ENCODE measurements around the gene SLC30A3. TPM values are rescaled to one million over a fixed set of nuclear protein-coding genes. Genes with fewer than 3 reads are reported as not detected.

Gene SLC30A3
- polyA plus RNA-seq, 12 donors, result 0.18 to 2.2 (median 0.81) TPM; not detected in 2

DNA sequence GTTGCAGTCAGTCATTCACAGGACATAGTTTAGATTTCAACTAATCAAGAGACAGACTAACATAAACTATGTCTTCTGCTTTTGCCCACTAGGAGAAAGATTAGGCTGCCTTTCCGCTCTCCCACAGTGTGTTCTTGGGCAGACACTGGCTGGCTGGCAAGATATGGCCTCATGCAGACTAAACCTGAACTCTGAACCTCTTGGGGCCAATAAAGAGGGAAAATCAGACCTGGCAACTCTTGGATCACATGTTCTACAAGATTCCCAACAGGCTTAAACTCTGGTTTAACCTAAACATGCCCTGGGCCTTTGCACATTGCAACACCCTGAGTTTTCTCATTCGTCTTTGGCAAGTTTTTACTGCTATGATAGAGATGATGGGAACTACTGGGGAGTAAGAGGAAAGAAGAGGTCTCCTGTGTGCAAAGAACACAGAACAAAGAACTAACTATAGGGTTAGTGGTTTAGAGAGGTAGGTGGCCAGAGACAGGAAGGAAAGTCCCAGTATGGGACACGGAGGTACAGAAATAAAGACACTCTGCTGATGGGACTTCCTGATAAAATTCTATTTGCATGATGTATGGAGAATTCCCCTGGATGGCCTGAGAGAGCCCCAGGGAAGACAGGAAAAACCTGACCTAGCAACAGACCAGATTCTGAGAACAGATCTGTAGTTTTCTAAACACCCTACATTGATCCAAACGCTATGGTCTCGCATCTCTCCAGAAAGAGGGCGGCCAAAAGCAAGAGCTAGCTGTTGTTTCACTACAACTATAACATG lies 53.0 kb downstream of the SLC30A3 start:
- DNase-seq, result no peak

GRCh38 chr2:27208486-27209050 lies 54.3 kb downstream of the SLC30A3 start:
- no peak for DNase-seq

DNA sequence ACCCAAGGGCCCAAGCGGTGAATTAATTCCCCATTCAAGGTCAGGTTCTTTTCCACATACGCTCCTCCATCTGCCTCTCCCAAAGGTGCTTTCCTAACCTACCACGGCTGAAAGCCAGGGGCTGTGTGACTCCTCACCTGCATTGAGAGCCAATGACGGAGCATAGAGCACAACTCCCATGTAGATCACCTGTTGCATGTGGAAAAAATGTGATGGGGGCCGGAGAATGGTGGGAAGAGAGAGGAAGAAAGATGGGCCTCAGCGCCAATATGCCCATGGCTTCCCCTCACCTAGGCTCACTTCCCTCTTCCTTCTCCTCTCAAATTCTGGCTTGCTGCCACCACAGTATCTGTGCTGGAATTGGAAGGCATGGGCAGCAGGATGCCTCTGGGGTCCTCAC lies 56.5 kb downstream of the SLC30A3 start:
- DNase-seq, result no peak

- DNase-seq, result no peak
These were observed 57.6 kb downstream of the SLC30A3 start for GRCh38 chr2:27205206-27205605.

DNA sequence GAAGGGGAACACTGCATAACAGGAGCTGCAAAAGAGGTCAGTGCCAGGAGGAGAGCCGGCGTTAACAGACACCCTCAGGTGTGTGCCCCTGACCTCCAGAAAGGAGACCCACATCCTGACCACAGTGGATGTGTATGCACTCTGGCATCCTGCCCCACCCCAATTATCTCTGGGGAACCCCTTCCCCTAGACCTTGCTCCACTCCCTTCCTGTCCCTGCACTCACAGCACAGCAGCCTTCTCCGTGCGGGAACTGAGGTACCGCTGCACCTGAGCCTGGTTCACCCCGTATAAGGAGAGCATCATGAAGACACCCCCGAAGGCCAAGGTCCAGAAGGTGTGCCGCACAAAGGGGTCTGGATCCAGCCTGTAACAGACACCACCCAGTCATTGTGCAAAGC lies 58.3 kb downstream of the SLC30A3 start:
- no peak for DNase-seq

DNA sequence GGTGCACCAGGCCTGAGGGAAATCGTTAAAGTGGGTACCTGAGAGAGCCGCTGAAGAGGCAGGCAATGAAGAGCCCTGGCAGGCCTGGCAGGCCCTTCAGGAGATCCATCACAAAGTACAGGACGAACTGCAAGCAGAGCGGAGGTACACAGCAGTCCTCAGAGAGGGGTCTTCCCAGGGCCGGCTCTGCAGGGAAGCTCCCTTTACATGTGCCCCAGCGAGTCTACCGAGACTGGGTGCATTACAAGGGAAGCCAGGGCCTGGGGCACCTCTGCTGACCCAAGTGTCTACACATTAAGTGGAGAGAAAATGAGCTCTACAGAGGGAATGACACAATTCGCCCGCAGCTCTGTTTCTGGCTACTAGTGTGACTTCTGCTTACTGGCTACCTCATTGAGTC lies 59.1 kb downstream of the SLC30A3 start:
- DNase-seq, result no peak

Other genes with a start within 250 kb of the SLC30A3 start
- gene TMEM214, start 230.1 kb downstream of the SLC30A3 start, polyA plus RNA-seq (ENCODE audit: insufficient read length in 12 of 12), result 10 to 100 TPM in 11 of 12 donors, not detected in 1; 48.5 to 80.4 (median 65.7) TPM
- 10 to 100 TPM in 11 of 12 donors, not detected in 1; 17.0 to 62.7 (median 20.1) TPM for gene AGBL5, start 211.4 kb downstream of the SLC30A3 start, polyA plus RNA-seq (ENCODE audit: insufficient read length in 12 of 12)
- 100 to 1,000 TPM in 11 of 12 donors, not detected in 1; 209 to 311 (median 238) TPM for gene OST4, start 191.4 kb downstream of the SLC30A3 start, polyA plus RNA-seq (ENCODE audit: insufficient read length in 12 of 12)
- gene EMILIN1, start 184.4 kb downstream of the SLC30A3 start, polyA plus RNA-seq (ENCODE audit: insufficient read length in 12 of 12), result 100 to 1,000 TPM in 1 of 12 donors, 10 to 100 TPM in 10, not detected in 1; 39.9 to 107 (median 64.1) TPM
- 1 to 10 TPM in 11 of 12 donors, not detected in 1; 1.1 to 7.6 (median 2.1) TPM for gene KHK, start 176.3 kb downstream of the SLC30A3 start, polyA plus RNA-seq (ENCODE audit: insufficient read length in 12 of 12)
- gene CGREF1, start 143.9 kb downstream of the SLC30A3 start, polyA plus RNA-seq (ENCODE audit: insufficient read length in 12 of 12), result 1 to 10 TPM in 9 of 12 donors, under 1 TPM in 1, not detected in 2; 0.62 to 4.6 (median 1.8) TPM
- under 1 TPM in 10 of 12 donors, not detected in 2; 0.12 to 0.70 (median 0.34) TPM for gene ABHD1, start 139.2 kb downstream of the SLC30A3 start, polyA plus RNA-seq (ENCODE audit: insufficient read length in 12 of 12)
- 10 to 100 TPM in 11 of 12 donors, not detected in 1; 24.1 to 39.8 (median 33.6) TPM for gene PREB, start 128.4 kb downstream of the SLC30A3 start, polyA plus RNA-seq (ENCODE audit: insufficient read length in 12 of 12)
- not detected for gene PRR30, start 123.6 kb downstream of the SLC30A3 start, polyA plus RNA-seq (ENCODE audit: insufficient read length in 12 of 12)
- gene TCF23, start 114.0 kb downstream of the SLC30A3 start, polyA plus RNA-seq (ENCODE audit: insufficient read length in 12 of 12), result under 1 TPM in 10 of 12 donors, not detected in 2; 0.18 to 0.44 (median 0.30) TPM
- 100 to 1,000 TPM in 5 of 12 donors, 10 to 100 TPM in 6, not detected in 1; 85.6 to 115 (median 98.3) TPM for gene ATRAID, start 51.0 kb downstream of the SLC30A3 start, polyA plus RNA-seq (ENCODE audit: insufficient read length in 12 of 12)
- gene SLC5A6, start 50.8 kb downstream of the SLC30A3 start, polyA plus RNA-seq (ENCODE audit: insufficient read length in 12 of 12), result 10 to 100 TPM in 11 of 12 donors, not detected in 1; 11.1 to 25.1 (median 17.6) TPM
- 10 to 100 TPM in 11 of 12 donors, not detected in 1; 18.7 to 45.3 (median 24.5) TPM for gene CAD, start 45.7 kb downstream of the SLC30A3 start, polyA plus RNA-seq (ENCODE audit: insufficient read length in 12 of 12)
- gene DNAJC5G, start 12.4 kb upstream of the SLC30A3 start, polyA plus RNA-seq (ENCODE audit: insufficient read length in 12 of 12), result under 1 TPM in 7 of 12 donors, not detected in 5; 0.14 to 0.74 (median 0.28) TPM
- gene TRIM54, start 19.4 kb upstream of the SLC30A3 start, polyA plus RNA-seq (ENCODE audit: insufficient read length in 12 of 12), result 100 to 1,000 TPM in 4 of 12 donors, 10 to 100 TPM in 7, not detected in 1; 34.2 to 125 (median 94.4) TPM
- gene UCN, start 45.4 kb upstream of the SLC30A3 start, polyA plus RNA-seq (ENCODE audit: insufficient read length in 12 of 12), result 1 to 10 TPM in 7 of 12 donors, under 1 TPM in 3, not detected in 2; 0.59 to 2.1 (median 1.4) TPM
- 10 to 100 TPM in 11 of 12 donors, not detected in 1; 37.8 to 89.1 (median 51.3) TPM for gene MPV17, start 60.0 kb upstream of the SLC30A3 start, polyA plus RNA-seq (ENCODE audit: insufficient read length in 12 of 12)
- gene GTF3C2, start 93.7 kb upstream of the SLC30A3 start, polyA plus RNA-seq (ENCODE audit: insufficient read length in 12 of 12), result 10 to 100 TPM in 11 of 12 donors, not detected in 1; 24.0 to 46.5 (median 31.3) TPM
- 10 to 100 TPM in 11 of 12 donors, not detected in 1; 29.0 to 37.7 (median 32.5) TPM for gene EIF2B4, start 107.3 kb upstream of the SLC30A3 start, polyA plus RNA-seq (ENCODE audit: insufficient read length in 12 of 12)
- gene SNX17, start 107.6 kb upstream of the SLC30A3 start, polyA plus RNA-seq (ENCODE audit: insufficient read length in 12 of 12), result 10 to 100 TPM in 11 of 12 donors, not detected in 1; 56.4 to 82.2 (median 69.6) TPM
- 10 to 100 TPM in 9 of 12 donors, 1 to 10 TPM in 2, not detected in 1; 9.1 to 20.0 (median 11.6) TPM for gene ZNF513, start 117.7 kb upstream of the SLC30A3 start, polyA plus RNA-seq (ENCODE audit: insufficient read length in 12 of 12)
- gene PPM1G, start 146.5 kb upstream of the SLC30A3 start, polyA plus RNA-seq (ENCODE audit: insufficient read length in 12 of 12), result 10 to 100 TPM in 11 of 12 donors, not detected in 1; 42.8 to 64.1 (median 54.4) TPM
- gene NRBP1, start 165.6 kb upstream of the SLC30A3 start, polyA plus RNA-seq (ENCODE audit: insufficient read length in 12 of 12), result 100 to 1,000 TPM in 11 of 12 donors, not detected in 1; 112 to 127 (median 120) TPM
- gene KRTCAP3, start 179.3 kb upstream of the SLC30A3 start, polyA plus RNA-seq (ENCODE audit: insufficient read length in 12 of 12), result 1 to 10 TPM in 9 of 12 donors, under 1 TPM in 1, not detected in 2; 0.74 to 4.6 (median 2.2) TPM
- gene IFT172, start 226.7 kb upstream of the SLC30A3 start, polyA plus RNA-seq (ENCODE audit: insufficient read length in 12 of 12), result 10 to 100 TPM in 11 of 12 donors, not detected in 1; 12.1 to 35.2 (median 20.4) TPM
- gene FNDC4, start 232.2 kb upstream of the SLC30A3 start, polyA plus RNA-seq (ENCODE audit: insufficient read length in 12 of 12), result 10 to 100 TPM in 3 of 12 donors, 1 to 10 TPM in 8, not detected in 1; 6.1 to 15.5 (median 8.4) TPM
- under 1 TPM in 5 of 12 donors, not detected in 7; 0.08 to 0.30 (median 0.25) TPM for gene GCKR, start 233.8 kb upstream of the SLC30A3 start, polyA plus RNA-seq (ENCODE audit: insufficient read length in 12 of 12)